Activated gamma-delta T cell (primary cell): ENCODE measurements around the gene ADAM23.

Source experiments
- DNase-seq: peaks from one replicate; lab custom pipeline; 2025; lab: John Stamatoyannopoulos, UW

The ADAM23 gene

DNA sequence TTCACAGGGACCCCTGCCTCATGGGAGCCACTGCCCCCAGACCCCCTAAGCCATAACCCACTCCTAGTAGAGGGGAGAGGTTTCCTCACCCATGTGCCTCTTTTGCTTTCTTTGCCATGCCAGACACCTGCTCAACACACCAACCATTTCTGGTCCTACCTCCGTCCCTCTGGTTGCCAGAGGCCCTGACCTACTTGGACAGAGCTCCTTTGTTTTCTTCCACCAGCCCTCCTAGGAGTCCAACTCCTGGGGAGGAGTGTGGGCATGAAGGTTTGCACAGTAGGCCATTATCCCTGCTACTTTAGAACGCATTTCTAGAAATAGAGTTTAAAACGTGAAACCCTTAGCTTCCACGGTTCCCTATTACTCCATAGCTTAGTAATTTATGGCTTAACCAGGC, 122.3 kb downstream of the ADAM23 start:
- no peak for DNase-seq

DNA sequence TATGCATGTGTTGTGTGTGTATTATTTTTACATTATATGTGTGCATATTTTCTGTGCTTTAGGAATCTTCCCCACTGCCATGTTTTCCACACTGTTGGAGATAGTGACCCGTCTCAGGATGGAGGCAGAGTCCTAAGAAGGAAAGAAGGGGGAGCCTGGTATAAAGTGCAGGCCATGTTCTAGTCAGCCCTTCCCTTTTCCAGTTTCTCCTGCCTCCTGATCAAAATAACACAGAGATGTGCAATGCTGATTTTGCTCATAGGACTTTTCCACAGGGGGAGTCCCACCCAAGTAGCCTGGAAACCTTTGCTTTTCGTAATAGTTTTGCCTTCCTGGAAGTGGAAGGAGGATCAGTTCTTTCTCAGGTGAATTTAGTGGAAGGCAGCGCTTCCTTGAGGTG, 126.1 kb downstream of the ADAM23 start:
- no peak for DNase-seq

DNA sequence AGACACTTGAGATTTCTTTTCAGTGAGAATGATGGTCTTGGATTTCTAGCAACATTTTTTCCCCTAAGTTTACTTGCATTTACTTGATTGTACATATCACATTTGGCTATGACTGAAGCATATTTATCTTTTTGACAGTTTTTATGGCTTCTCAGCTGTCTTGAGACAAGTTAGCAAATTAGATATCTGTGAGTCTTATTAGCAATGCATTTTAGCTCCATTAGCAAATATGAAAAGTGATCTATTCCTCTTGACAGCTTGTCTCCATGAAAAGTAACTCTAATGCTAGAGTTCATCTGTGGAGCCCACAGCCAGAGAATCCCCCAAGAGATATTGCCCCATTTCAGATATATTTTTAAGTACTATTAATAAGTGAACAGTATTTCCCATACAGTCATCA, 126.9 kb downstream of the ADAM23 start:
- no peak for DNase-seq

DNA sequence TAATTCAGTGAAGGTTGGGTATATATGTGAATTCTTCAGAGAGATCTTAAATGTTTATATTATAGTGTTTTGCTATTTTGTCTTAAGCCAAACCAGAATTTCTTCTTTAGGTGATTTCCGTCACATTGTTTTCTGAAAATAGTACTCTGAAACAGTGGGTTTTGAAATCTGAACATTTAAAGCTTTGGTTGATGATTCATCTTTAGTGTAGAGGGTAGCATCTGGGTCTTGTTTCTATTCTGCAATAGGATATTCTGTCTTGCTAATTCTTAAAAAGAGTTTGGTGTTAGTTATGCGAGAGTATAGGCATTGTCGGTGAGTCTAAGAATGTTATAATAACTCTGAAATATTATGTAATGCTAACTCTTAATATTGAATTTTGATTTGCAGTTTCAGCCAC, 129.4 kb downstream of the ADAM23 start:
- DNase-seq, result no peak

DNA sequence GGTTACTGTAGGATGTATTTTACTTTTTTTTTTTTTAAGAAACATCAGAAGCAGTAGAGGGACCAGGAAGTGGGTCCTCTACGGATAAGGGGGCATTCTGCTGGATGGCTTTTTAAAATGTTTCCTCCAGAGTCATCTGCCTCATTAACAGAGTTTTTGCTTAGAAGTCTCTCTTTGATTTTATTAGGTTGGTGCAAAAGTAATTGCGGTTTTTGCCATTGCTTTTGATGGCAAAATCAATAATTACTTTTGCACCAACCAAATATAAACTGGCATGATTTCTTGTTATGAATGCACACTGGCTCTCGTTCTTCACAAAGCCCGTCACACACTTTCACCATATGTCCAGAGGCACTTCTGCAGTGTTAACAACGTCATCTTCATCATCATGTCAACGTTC, 130.5 kb downstream of the ADAM23 start:
- DNase-seq, result no peak

DNA sequence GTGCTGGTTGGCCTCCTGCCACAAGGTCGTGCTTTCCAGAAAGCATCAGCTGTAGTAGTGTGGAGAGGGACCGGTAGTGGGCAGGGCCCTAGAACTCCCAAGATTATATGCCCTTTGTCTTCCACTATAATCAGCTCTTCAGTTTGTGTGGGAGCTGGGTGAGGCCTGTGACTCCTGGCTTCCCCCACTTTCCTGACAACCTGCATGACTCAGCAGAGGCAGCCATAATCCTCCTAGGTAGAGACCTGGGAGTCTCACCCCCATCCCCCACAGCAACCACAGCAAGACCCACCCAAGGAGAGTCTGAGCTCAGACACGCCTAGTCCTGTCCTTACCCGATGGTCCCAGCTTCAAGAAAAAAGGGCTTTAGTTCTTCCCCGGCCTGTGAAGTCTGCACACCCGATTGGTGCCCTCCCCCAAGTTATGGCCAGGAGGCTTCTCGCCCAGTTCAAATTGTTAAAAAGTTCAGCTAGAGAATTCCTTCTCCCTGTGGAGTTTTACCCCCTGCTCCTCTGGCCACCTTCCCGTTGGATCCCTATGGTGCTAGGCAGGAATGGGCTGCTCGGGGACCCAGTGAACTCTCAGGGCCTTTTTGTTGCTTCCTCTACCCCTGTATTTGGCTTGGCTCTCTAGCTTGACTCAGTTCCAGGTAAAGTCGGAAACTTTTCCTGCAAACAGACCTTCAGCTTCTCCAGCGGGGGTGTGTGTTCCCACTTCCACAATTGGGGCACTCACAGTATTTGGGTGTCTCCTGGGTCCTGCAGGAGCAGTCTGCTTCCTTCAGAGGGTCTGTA, 141.2 kb downstream of the ADAM23 start:
- no peak for DNase-seq

DNA sequence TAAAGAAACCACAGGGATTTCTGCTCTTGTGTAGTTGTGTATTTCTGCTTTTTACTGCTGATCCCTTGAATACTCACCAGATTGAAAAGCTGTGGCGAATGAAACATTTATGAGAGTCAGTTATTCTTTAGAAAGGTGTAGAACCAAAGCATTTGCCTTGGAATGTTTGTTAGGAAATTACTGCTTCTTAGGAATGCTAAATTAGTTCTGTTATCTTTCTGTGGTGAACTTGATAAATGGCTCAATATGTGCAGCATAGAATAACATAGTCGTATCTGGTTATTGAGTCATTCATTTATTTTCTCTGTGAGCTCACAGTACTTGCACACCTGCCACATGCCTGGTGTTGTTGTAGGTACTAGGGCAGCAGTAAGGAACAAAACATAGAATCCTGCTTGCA, 142.0 kb downstream of the ADAM23 start:
- DNase-seq, result no peak

DNA sequence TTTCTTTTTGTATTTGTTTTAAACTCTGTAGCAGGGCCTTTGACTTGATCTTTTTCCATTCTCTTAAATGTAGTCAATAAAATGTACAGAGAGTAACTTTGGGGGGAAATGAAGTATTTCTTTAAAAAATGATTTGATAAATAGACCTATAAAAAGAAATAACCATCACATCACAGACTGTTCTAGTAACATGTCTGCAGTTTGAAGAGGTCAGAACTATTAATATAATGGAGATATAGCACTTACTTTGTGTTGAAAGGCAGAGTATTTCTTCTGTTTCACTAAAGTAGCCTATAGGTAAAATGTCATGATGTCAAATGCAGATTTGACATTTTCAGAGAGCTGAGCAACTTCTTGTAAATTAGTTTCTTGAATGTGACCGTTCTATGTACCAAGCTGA, 143.3 kb downstream of the ADAM23 start:
- DNase-seq, result no peak

DNA sequence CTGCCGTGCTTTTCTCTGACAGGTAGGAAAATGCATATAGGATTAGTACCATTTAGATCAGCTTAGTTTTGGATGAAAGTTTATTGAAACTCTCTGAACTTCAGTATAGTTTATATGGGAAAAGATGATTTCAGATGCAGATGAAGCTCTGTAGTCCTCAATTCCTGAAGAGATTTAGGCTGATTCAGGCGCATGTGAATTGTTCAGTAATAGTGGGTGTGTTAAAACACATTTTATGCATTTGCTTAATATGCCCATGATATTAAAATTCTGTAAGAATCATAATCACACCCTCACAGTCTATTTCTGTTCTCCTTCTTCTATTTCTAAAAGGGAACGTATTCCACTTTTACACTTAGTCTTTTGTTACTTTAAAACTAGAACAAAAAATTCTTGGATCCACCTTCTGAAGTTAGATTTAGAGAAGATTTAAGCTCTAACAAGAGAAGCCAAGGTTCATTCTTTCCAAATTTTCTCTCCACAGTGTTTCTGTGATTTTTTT, 154.4 kb downstream of the ADAM23 start:
- DNase-seq, result no peak

DNA sequence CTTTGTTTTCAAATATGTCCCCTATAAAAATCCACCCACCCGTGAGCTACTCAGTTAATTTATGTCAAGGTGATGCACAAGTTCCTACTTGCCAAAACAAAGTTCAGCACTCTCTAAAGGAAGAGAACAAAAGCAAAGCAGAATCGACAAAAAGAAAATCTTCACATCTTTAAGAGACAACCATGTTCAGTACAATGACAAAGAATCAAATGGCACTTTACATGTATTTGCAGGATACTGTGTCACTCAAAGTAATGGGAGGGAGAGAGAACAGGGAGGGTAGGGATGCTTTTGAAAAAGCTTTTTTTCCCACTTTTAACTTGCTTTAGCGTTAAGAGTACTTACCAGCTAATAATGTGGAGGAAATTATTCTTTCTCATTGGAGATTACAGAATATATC, 159.9 kb downstream of the ADAM23 start:
- no peak for DNase-seq

DNA sequence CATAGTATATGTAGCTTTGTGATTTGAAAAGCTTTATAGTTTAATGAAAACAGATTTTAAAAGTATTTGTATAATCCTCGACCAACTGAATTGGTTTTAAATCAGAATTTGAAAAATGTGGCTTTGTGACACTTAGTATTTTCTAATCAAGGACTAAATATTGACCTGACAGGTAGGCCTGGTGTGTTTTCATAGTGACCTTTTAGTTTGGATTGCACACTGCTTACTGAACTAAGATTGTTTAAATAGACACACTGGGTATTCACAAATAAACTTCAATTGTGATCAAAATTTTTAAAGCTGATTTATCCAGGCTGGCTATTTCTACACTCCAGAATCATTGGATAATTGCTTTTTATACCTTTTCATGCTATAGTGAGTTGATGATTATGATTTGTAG, 167.1 kb downstream of the ADAM23 start:
- DNase-seq, result no peak

DNA sequence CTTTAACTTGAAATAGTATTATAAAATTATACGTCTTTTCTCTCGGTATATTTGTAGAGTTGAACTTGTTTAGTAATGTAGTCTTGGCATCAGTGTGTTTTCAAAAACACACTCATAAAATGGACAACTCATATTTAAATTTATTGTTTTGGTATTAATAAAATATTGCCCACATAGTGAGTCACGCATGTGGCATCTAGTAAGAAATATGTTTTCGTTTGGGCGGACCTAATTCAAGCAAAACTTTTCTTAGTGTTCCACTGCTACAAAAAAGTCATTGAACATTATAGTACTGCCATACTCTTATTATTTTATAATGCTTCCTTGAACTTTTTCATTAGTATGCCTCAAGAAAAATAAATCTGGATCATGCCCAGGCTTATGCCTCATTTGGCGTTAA, 167.9 kb downstream of the ADAM23 start:
- no peak for DNase-seq

DNA sequence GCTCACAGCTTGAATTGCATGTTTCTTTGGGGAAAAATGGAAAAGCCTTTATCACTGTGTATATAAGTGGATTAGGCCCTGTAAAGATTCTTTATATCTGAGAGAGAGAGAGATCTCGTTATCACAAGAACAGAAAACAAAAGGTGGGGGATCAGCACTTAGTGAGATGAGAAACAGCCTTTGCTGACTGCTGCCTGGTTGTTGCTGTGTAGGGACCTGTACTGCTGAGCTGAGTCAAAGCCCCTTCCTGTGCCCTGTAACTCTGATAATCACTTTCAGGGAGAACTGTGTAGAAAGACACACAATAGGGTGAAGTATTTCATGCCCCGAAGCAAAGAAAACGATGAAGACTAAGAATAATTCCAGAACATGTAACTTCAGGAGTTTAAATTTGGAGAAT, 168.4 kb downstream of the ADAM23 start:
- no peak for DNase-seq

DNA sequence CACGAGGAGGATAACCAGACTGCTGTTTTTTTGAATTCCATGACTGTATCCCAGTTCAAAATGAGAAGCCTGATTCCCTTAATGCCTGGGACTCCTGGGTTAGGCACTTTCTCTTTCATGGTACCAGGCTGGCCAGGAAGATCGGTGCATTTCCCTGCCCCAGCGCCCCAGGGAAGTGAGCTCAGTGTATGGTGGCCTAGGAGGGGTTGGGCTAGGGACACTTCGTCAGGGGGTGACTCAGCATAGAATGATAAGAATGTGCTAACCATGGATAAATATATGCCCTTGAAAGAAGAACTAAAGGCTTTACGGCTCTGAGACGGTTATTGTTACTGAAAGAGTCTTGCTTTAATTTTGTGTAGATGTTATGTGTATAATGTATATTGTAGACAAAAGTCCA, 171.5 kb downstream of the ADAM23 start:
- no peak for DNase-seq

DNA sequence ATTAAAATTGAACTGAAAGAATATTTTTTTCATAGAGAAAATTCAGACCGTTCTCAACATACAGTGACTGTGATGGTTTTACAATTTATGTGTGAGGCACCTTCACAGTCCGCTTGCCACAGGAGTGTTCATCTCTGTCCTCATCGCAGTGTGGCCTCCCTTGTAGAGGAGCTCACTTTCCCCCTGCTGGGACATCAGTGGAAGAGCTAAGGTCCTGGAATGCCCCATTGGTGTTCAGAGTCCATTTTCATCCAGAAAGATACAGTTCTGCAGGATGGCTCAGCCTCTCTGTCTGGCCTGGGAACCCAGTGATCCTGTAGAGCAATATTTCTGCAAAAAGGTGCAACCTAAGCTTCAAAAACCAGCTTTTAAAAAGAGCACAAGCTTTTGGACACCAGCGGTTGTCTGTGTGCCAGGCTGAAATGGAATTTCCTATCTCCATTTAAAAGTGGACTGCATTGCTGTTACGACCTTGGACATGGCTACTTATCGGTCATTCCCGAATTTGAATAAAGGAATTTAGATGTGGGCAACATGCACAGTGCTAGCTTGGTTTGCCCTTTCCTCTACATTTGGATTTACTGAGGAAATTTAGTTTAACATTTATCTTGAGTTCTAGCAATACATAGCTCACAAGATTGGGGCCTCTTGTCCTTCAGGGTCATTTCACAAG, 172.2 kb downstream of the ADAM23 start:
- DNase-seq, result no peak

DNA sequence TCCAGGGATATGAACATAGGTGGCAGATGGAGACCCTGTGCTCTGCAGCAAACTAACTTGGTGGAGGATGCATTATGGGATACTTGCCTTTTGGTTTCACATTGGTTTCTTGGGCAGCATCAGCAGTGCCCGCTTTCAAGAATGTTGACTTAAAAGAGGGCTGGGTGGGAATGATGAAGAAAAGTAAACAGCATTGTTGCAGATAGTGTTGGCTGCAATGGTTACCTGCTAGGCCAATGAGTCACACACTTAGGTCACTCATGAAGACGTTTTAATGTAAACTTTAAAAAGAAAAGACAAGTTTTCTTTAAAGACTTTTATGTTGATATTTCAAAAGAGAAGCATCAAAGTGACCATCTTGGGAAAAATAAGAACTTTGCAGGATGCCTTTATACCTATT, 172.8 kb downstream of the ADAM23 start:
- DNase-seq, result no peak

DNA sequence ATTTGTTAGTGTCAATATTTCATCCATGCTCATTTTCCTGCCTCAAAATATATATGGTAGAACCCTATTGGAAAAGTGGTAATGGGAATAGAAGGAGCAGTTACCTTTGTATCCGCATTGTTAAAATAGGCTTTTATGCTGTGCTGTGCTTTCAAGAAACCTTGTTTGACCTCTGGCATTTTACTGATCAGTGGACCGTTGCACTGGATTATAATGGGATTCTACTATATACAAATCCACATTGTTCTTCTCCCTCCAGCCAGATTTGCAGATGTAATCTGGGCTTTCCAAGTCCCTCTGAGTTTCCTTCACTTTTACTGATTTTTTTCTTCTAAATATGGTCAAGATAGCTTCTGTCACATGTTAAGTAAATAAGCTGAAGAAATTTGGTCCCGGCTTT, 175.7 kb downstream of the ADAM23 start:
- DNase-seq, result no peak

DNA sequence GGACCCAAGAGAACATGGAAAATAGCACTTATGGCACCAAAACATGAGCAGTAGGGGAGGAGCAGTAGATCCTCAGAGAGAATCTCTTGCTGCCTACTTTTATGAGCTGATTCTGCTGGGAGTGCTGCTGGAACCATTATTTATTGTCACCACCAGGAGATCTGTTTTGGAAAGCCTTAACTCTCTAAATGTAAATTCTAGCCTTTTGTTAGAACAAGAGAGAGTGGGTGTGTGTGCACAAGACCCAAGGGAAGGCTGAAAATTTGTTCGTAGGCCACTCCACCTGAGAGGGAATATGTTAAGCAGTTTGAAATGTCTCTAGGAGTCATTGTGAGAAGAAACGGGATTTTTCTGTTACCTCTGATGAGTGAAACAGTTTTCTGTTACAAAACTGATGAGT, 182.8 kb downstream of the ADAM23 start:
- DNase-seq, result no peak

DNA sequence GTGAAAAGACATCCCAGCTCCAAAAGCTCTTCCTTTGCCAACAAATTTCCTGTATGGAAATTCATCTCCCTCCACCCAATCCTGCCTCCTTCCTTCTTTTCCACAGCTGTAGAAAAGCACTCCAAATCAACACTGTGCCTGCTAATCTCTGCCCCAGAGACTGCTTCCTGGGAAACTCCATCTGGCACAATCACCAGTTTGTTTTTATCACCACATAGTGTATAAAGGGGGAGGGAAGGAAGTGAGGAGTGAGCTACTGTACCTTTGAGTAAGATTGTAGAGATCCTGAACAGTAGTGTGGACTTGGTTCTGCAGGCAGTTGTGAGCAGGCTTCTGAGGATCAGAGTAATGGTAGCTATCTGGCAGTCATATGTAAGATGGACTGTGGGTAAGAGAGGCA, 184.3 kb downstream of the ADAM23 start:
- DNase-seq, result no peak

DNA sequence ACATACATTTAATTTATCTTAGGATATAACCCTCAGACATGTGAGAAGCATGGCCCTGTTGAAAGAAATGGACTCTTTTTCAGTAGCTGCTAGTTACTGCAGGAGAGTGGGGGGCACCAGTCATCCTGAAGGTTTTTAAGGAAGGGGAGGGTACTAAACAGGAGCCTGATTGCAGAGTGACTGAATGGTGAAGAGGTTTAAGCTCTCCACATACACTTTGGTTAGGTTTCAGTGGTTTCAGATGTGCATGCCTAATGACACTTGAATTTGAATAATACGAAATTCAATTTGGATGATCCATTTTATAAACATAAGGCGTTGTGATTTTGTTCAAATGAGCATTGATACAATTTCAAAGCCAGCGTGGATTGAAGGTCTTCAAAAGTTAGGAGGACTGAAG, 188.0 kb downstream of the ADAM23 start:
- no peak for DNase-seq

DNA sequence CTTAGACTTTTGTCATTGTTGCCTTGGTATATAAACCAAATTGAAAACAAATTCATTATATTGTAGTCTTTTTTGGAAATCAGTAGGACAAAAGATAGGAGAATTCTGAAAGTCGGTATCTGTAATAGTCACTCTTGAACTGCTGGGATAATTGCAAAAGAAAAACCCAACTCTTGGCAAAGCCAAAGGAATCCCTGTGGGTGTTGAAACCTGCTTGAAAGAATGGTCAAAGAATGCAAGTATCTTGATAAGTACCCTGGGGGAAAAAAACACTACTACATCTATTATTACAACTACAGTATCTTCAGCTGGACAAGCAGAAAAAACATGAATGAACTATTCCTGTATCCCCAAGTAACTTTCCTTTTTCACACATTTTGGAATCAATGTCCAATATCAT, 191.7 kb downstream of the ADAM23 start:
- DNase-seq, result no peak

DNA sequence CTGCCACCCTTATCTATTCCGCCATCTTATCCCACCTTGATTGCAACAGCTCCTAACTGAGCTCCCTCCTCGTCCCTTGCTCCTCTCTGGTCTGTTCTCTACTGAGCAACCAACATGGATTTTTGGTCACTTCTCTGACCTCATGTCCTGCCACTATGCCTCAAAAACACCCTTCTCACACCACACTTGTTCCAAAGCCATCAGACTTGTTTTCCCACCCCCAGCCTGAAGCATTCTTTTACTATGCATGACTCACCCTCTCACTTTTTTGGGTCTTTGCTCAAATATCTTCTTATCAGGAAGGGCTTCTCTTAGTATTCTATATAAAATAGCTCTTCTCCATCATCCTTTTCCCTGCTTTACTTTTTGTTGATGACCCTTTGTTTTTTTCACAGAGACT, 196.3 kb downstream of the ADAM23 start:
- no peak for DNase-seq

DNA sequence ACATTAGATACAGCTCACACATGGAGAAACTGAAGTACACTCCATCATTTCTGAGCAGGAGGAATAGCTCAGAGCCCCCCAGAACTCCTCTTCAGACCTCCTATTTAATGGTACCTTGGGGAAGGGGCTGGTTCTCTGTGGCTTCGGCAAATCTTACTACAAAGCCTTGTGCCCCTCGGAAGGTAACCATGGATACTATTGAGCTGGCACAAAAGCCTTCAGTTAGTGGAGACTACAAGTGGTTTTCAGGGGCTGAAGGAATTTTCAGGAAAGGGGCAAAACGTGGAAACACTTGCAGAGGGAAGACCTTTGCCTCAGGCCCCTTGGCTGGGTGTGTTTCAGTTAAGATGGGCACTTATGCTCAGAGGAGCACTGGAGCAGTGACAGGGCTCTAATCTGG, 197.9 kb downstream of the ADAM23 start:
- DNase-seq, result no peak
